ENCODE data around the gene TKTL1.

GRCh38 chrX:154348646-154349358 is 53.2 kb downstream of the TKTL1 start:
- TF ChIP-seq CTCF (conservative IDR thresholded peaks at IDR 0.05) (no peak), ZFX (IDR thresholded peaks at IDR 0.05) (no peak)
